Measurements from ENCODE around the gene PIAS4.

DNA sequence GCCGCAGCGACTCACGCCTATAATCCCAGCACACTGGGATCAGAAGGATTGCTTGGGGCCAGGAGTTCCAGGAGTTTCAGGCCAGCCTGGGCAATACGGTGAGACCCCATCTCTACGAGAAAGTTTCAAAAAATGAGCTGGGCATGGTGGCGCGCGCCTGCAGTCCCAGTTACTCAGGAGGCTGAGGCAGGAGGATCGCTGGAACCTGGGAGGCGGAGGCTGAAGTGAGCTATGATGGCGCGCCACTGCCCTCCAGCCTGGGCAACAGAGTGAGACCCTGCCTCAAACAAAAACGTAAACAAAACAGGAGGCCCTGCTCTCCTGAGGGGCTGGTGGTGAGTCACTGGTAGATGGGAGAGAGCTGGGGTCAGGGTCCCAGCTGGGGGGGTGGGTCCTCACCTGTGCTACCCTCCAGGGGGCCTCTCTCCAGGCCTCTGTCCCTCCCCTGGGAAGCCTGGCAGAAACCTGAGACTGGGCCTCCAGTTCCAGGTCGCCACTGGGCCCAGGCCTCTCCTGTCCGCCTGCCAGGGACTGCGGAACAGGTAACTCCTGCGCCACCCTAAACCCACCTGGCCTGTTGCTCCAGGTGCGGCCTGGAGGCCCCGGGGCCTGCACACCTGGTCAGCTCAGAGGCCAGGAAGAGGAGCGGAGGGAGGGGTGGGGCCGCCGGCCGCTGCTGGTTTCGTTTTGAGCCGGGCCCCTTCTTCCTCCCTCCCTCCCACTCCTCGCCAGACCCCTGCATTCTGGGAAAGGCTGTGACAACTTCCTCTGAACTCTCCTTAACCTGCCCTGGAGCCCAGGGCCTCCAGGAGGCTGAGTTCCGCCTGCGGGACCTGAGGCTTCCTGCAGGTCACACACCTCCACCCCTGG, 76.4 kb downstream of the PIAS4 start:
- no peak for TF ChIP-seq ZBTB7A (CRISPR knock-in tag; IDR thresholded peaks at IDR 0.05)
- no peak for TF ChIP-seq EZH2 (conservative IDR thresholded peaks at IDR 0.05; ENCODE audit: low read depth, low read length)
- TF ChIP-seq ZNF766 (CRISPR knock-in tag; IDR thresholded peaks at IDR 0.05; ENCODE audit: borderline replicate concordance), result no peak
- TF ChIP-seq, protein P1, sequence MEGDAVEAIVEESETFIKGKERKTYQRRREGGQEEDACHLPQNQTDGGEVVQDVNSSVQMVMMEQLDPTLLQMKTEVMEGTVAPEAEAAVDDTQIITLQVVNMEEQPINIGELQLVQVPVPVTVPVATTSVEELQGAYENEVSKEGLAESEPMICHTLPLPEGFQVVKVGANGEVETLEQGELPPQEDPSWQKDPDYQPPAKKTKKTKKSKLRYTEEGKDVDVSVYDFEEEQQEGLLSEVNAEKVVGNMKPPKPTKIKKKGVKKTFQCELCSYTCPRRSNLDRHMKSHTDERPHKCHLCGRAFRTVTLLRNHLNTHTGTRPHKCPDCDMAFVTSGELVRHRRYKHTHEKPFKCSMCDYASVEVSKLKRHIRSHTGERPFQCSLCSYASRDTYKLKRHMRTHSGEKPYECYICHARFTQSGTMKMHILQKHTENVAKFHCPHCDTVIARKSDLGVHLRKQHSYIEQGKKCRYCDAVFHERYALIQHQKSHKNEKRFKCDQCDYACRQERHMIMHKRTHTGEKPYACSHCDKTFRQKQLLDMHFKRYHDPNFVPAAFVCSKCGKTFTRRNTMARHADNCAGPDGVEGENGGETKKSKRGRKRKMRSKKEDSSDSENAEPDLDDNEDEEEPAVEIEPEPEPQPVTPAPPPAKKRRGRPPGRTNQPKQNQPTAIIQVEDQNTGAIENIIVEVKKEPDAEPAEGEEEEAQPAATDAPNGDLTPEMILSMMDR (CRISPR knock-in tag; IDR thresholded peaks at IDR 0.05), result no peak

All from HepG2 (cell line).